GM23248 (cell line): ENCODE data around the gene AXIN1. TPM values are rescaled to one million over a fixed set of nuclear protein-coding genes. Genes with fewer than 3 reads are reported as not detected.

Source experiments
- DNase-seq: peaks from one replicate; pipeline ENCODE4 v3.0.0-alpha.2; 2015
- H2AFZ ChIP-seq: fragments of 200-600 bp; sonication (generic); 2 replicates; pipeline ENCODE4 v1.6.1; 2016; ENCODE audit warnings: antibody characterized with exemption
- H3F3A ChIP-seq: fragments of 200-600 bp; sonication (generic); 2 replicates; pipeline ENCODE4 v1.6.1; 2016; ENCODE audit warnings: mild to moderate bottlenecking, antibody characterized with exemption, mixed run types; ENCODE audit not compliant: insufficient read depth
- H3K27ac ChIP-seq: fragments of 200-600 bp; sonication (generic); 2 replicates; pipeline ENCODE4 v1.5.1; 2016; ENCODE audit warnings: mild to moderate bottlenecking
- H3K27me3 ChIP-seq: fragments of 200-600 bp; sonication (generic); replicated peaks from 2 replicates; pipeline ENCODE4 v1.6.1; 2016; ENCODE audit warnings: mild to moderate bottlenecking; ENCODE audit not compliant: insufficient read depth
- H3K36me3 ChIP-seq: fragments of 200-600 bp; sonication (generic); 2 replicates; pipeline ENCODE4 v1.6.1; 2016; ENCODE audit warnings: low read depth, mild to moderate bottlenecking
- H3K4me1 ChIP-seq: fragments of 200-600 bp; sonication (generic); 2 replicates; pipeline ENCODE4 v1.6.1; 2016; ENCODE audit warnings: mild to moderate bottlenecking; ENCODE audit not compliant: insufficient read depth
- H3K4me2 ChIP-seq: fragments of 200-600 bp; sonication (generic); one replicate; pipeline ENCODE4 v1.6.1; 2016; ENCODE audit warnings: mild to moderate bottlenecking; ENCODE audit not compliant: unreplicated experiment
- H3K4me3 ChIP-seq: fragments of 200-600 bp; sonication (generic); 2 replicates; pipeline ENCODE4 v1.5.1; 2016; ENCODE audit warnings: mild to moderate bottlenecking
- H3K79me2 ChIP-seq: fragments of 200-600 bp; sonication (generic); 2 replicates; pipeline ENCODE4 v1.6.1; 2016; ENCODE audit warnings: mild to moderate bottlenecking; ENCODE audit not compliant: insufficient read depth
- H3K9ac ChIP-seq: fragments of 200-600 bp; sonication (generic); 2 replicates; pipeline ENCODE4 v1.6.1; 2016; ENCODE audit warnings: mild to moderate bottlenecking
- H3K9me2 ChIP-seq: fragments of 200-600 bp; sonication (generic); 2 replicates; pipeline ENCODE4 v1.6.1; 2016; ENCODE audit warnings: mixed run types, mild to moderate bottlenecking, moderate library complexity; ENCODE audit not compliant: insufficient read depth
- H3K9me3 ChIP-seq: fragments of 200-600 bp; sonication (generic); one replicate; pipeline ENCODE4 v1.6.1; 2017; ENCODE audit warnings: low read depth
- H4K20me1 ChIP-seq: fragments of 200-600 bp; sonication (generic); 2 replicates; pipeline ENCODE4 v1.6.0; 2016; ENCODE audit not compliant: insufficient read depth
- EZH2 ChIP-seq: fragments of 200-600 bp; sonication (generic); IDR thresholded peaks from 2 replicates; pipeline ENCODE4 v1.6.1; 2018; ENCODE audit warnings: antibody characterized with exemption, mild to moderate bottlenecking; ENCODE audit not compliant: insufficient read depth, poor library complexity, severe bottlenecking
- EZH2phosphoT487 ChIP-seq: fragments of 200-600 bp; sonication (generic); IDR thresholded peaks from 2 replicates; pipeline ENCODE4 v1.6.1; 2018; ENCODE audit warnings: antibody characterized with exemption, moderate library complexity, mild to moderate bottlenecking, low read depth; ENCODE audit not compliant: insufficient read depth
- WGBS, 2 experiments: methylation state at CpG; one replicate each; pipeline ENCODE4 v1.1.6; 2015 to 2017; ENCODE audit warnings: low lambda C conversion rate in 2 of 2, low coverage in 1 of 2; ENCODE audit errors: missing lambda C conversion rate in 2 of 2; 5-methylcytosine and 5-hydroxymethylcytosine counted together
- in situ Hi-C: fragments of 300-500 bp; cut with MboI; formaldehyde crosslinking; loops from 2 replicates; pipeline ENCODE4 v1.15.0; 2020
- polyA plus RNA-seq: library from polyadenylated mRNA; unstranded; fragments of >200 nt; fragmentation: Nextera tagmentation; extraction: Ambion mirVana; gene quantifications from 2 replicates; pipeline ENCODE4 v1.2.1, GENCODE V29; 2016
- total RNA-seq: library from RNA; depleted of rRNA; stranded (reverse); fragments of >200 nt; shearing (Covaris generic); gene quantifications from 2 replicates; pipeline ENCODE4 v1.2.3, GENCODE V29; 2014

AXIN1 gene
- total and polyA plus RNA-seq, 2 experiments from 2014 or later: 3.3 to 27.1 TPM

GRCh38 chr16:340370-341091 lies 12.0 kb downstream of the AXIN1 start:
- Histone ChIP-seq H4K20me1 (peaks cover 4% of the 10 kb centered on the region; the same call in 1 of the 2 replicates), H3K4me3 (no peak overlapping the region), H3K27me3 (no peaks in the 10 kb centered on the region), H3K4me1 (no peaks in the 10 kb centered on the region), H3K4me2 (no peak overlapping the region), H2AFZ (no peak overlapping the region), H3K9ac (no peak overlapping the region), H3K79me2 (peaks cover 100% of the 10 kb centered on the region), H3K36me3 (no peaks in the 10 kb centered on the region; the same call in none of the 2 replicates), H3K9me2 (no peaks in the 10 kb centered on the region), H3K27ac (no peak overlapping the region), H3F3A (no peaks in the 10 kb centered on the region), H3K9me3 (no peaks in the 10 kb centered on the region)
- in situ Hi-C loops: no loop called here
- TF ChIP-seq EZH2phosphoT487 (no peak), EZH2 (no peak)
- DNase-seq: no peak
- 91 to 94% methylated on average over 23 of the region's 23 CpGs for WGBS, 2 experiments

GRCh38 chr16:339680-340079 lies 12.8 kb downstream of the AXIN1 start:
- Histone ChIP-seq H3K27ac (no peak overlapping the region), H3K9me2 (no peaks in the 10 kb centered on the region), H4K20me1 (peaks cover 5% of the 10 kb centered on the region; the same call in 1 of the 2 replicates), H3K9me3 (no peaks in the 10 kb centered on the region), H3K36me3 (no peaks in the 10 kb centered on the region; the same call in 1 of the 2 replicates), H3K4me2 (no peak overlapping the region), H3K4me1 (no peaks in the 10 kb centered on the region), H3F3A (no peaks in the 10 kb centered on the region), H3K27me3 (no peaks in the 10 kb centered on the region), H2AFZ (no peak overlapping the region), H3K79me2 (peaks cover 100% of the 10 kb centered on the region), H3K4me3 (no peak overlapping the region), H3K9ac (no peak overlapping the region)
- no peak for DNase-seq
- in situ Hi-C loops: no loop called here
- TF ChIP-seq EZH2phosphoT487 (no peak), EZH2 (no peak)
- 96% methylated on average over 5 of the region's 5 CpGs for WGBS, 2 experiments

- H3F3A ChIP-seq: no peaks in the 10 kb centered on the region
- H3K9ac ChIP-seq: no peak overlapping the region
- no peak for DNase-seq
- H3K9me2 ChIP-seq: no peaks in the 10 kb centered on the region
- in situ Hi-C loops: no loop called here
- 82% methylated on average over 21 of the region's 21 CpGs for WGBS, 2 experiments
- H3K27me3 ChIP-seq: no peaks in the 10 kb centered on the region
- TF ChIP-seq EZH2phosphoT487 (no peak), EZH2 (no peak)
- H3K4me2 ChIP-seq: no peak overlapping the region
- no peaks in the 10 kb centered on the region for H3K9me3 ChIP-seq
- no peak overlapping the region for H3K4me3 ChIP-seq
- H3K4me1 ChIP-seq: no peaks in the 10 kb centered on the region
- peaks cover 9% of the 10 kb centered on the region; the same call in 1 of the 2 replicates for H4K20me1 ChIP-seq
- peaks cover 100% of the 10 kb centered on the region for H3K79me2 ChIP-seq
- H2AFZ ChIP-seq: no peak overlapping the region
- no peaks in the 10 kb centered on the region for H3K36me3 ChIP-seq
- H3K27ac ChIP-seq: no peak overlapping the region
Observed at GRCh38 chr16:337975-338575, 14.4 kb downstream of the AXIN1 start.

DNA sequence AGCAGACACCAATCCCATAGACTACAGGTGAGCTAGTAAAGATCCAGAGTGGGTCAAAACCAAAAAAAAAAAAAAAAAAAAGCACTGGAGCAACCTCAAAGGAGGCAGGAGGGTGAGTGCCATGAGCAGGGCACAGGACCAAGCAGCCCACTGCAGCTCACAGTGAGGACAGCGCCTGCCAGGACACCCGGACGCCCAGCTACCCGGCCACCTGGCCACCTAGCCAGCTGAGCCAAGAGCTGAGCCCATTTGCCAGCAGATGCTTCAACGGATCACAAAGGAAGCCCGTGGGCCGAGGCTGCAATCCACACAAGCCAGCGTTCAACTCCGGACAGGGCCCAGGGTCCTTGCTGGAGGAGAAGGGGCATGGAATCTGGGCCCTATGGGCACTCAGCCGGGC lies 15.1 kb downstream of the AXIN1 start:
- TF ChIP-seq EZH2phosphoT487 (no peak), EZH2 (no peak)
- no peak overlapping the region for H3K27ac ChIP-seq
- in situ Hi-C loops: no loop called here
- H3F3A ChIP-seq: no peaks in the 10 kb centered on the region
- H3K4me2 ChIP-seq: no peak overlapping the region
- H4K20me1 ChIP-seq: peaks cover 9% of the 10 kb centered on the region; the same call in 1 of the 2 replicates
- H3K4me3 ChIP-seq: no peak overlapping the region
- no peaks in the 10 kb centered on the region for H3K4me1 ChIP-seq
- DNase-seq: no peak
- H3K36me3 ChIP-seq: no peaks in the 10 kb centered on the region
- peaks cover 100% of the 10 kb centered on the region for H3K79me2 ChIP-seq
- no peak overlapping the region for H2AFZ ChIP-seq
- H3K9me3 ChIP-seq: no peaks in the 10 kb centered on the region
- no peaks in the 10 kb centered on the region for H3K9me2 ChIP-seq
- 83 to 84% methylated on average over 10 of the region's 10 CpGs for WGBS, 2 experiments
- no peaks in the 10 kb centered on the region for H3K27me3 ChIP-seq
- no peak overlapping the region for H3K9ac ChIP-seq
